Endodermal cell (in vitro differentiated cells): Measurements from ENCODE around the gene COL9A2. TPM values are rescaled to one million over a fixed set of nuclear protein-coding genes. Genes with fewer than 3 reads are reported as not detected.

Source experiments
- DNase-seq: peaks from one replicate; pipeline ENCODE4 v3.0.0-alpha.2; 2017
- H3K27ac ChIP-seq: 2 replicates; pipeline ENCODE4 v1.5.1; 2013; ENCODE audit warnings: mild to moderate bottlenecking, low read depth, low read length, moderate library complexity
- H3K27me3 ChIP-seq: 2 replicates; pipeline ENCODE4 v1.6.1; 2013; ENCODE audit warnings: mild to moderate bottlenecking, low read length, moderate library complexity; ENCODE audit not compliant: insufficient read depth, control insufficient read depth, poor library complexity, severe bottlenecking
- H3K36me3 ChIP-seq: 2 replicates; pipeline ENCODE4 v1.7.0; 2013; ENCODE audit warnings: mild to moderate bottlenecking, low read length, moderate library complexity; ENCODE audit not compliant: control insufficient read depth, insufficient read depth
- H3K4me1 ChIP-seq: one replicate; pipeline ENCODE4 v1.7.0; 2013; ENCODE audit warnings: low read length; ENCODE audit not compliant: control insufficient read depth, insufficient read depth
- H3K4me3 ChIP-seq: 2 replicates; pipeline ENCODE4 v1.5.1; 2013; ENCODE audit warnings: mild to moderate bottlenecking, low read length, moderate library complexity
- H3K9ac ChIP-seq: 2 replicates; pipeline ENCODE4 v1.6.1; 2013; ENCODE audit warnings: mild to moderate bottlenecking, low read length, moderate library complexity; ENCODE audit not compliant: poor library complexity, severe bottlenecking; ENCODE audit errors: extremely low read depth
- H3K9me3 ChIP-seq: 2 replicates; pipeline ENCODE4 v1.6.1; 2013; ENCODE audit warnings: mild to moderate bottlenecking, low read length, moderate library complexity; ENCODE audit not compliant: control insufficient read depth
- H3K27ac Mint-ChIP-seq: 2 replicates; pipeline ENCODE4 v1.8.0; 2020; ENCODE audit warnings: mixed read lengths
- H3K27me3 Mint-ChIP-seq: 2 replicates; pipeline ENCODE4 v1.8.0; 2021; ENCODE audit warnings: mild to moderate bottlenecking, mixed read lengths; ENCODE audit not compliant: insufficient read depth
- H3K36me3 Mint-ChIP-seq: 2 replicates; pipeline ENCODE4 v1.8.0; 2020; ENCODE audit warnings: low read depth, mixed read lengths
- H3K4me1 Mint-ChIP-seq: 2 replicates; pipeline ENCODE4 v1.8.0; 2020; ENCODE audit warnings: mixed read lengths
- H3K4me3 Mint-ChIP-seq: 2 replicates; pipeline ENCODE4 v1.8.0; 2020; ENCODE audit warnings: mild to moderate bottlenecking, moderate library complexity, mixed read lengths
- H3K9me3 Mint-ChIP-seq: 2 replicates; pipeline ENCODE4 v1.8.0; 2020; ENCODE audit warnings: mild to moderate bottlenecking, mixed read lengths
- CTCF ChIP-seq: fragments of 200-600 bp; sonication (generic); conservative IDR thresholded peaks from 2 replicates; pipeline ENCODE4 v1.5.0; 2021; ENCODE audit warnings: antibody characterized with exemption, mild to moderate bottlenecking
- WGBS, 2 experiments: methylation state at CpG; one replicate each; pipeline versions ENCODE4 v1.1.5 to v1.1.7; 2013; ENCODE audit warnings: missing lambda C conversion rate in 2 of 2, mixed read lengths in 1 of 2; ENCODE audit not compliant: insufficient coverage in 1 of 2, insufficient read length in 1 of 2; 5-methylcytosine and 5-hydroxymethylcytosine counted together
- total RNA-seq, 2 donors: library from RNA; stranded (reverse); fragmentation: NEBNext Ultra II Directional in 1 of 2; extraction: Animal tissue kit (Norgen Biotek cat#: 25700) in 1 of 2; gene quantifications; 2 replicates in 1 of 2; 3 replicates in 1 of 2; pipeline ENCODE4 v1.2.1, GENCODE V29; 2021

Gene COL9A2
- total RNA-seq, 2 donors from 2014 or later, result 295 to 470 TPM

- peaks cover 83% of the 10 kb centered on the region for H3K36me3 ChIP-seq
- no peak overlapping the region for H3K27ac ChIP-seq
- H3K4me3 ChIP-seq, result no peak overlapping the region
- Mint-ChIP-seq H3K27ac (no peak overlapping the region), H3K27me3 (no peaks in the 10 kb centered on the region), H3K36me3 (peaks cover 54% of the 10 kb centered on the region), H3K9me3 (no peaks in the 10 kb centered on the region), H3K4me3 (no peak overlapping the region), H3K4me1 (no peaks in the 10 kb centered on the region)
- no peak for DNase-seq
- TF ChIP-seq CTCF, result no peak
- no peak overlapping the region for H3K9ac ChIP-seq
- no peaks in the 10 kb centered on the region for H3K27me3 ChIP-seq
- H3K9me3 ChIP-seq, result no peaks in the 10 kb centered on the region
- H3K4me1 ChIP-seq, result no peaks in the 10 kb centered on the region
Observed at GRCh38 chr1:40265298-40265697, 51.8 kb downstream of the COL9A2 start.

- Mint-ChIP-seq H3K36me3 (peaks cover 50% of the 10 kb centered on the region), H3K27me3 (no peaks in the 10 kb centered on the region), H3K9me3 (no peaks in the 10 kb centered on the region), H3K27ac (no peak overlapping the region), H3K4me3 (no peak overlapping the region), H3K4me1 (no peaks in the 10 kb centered on the region)
- no peaks in the 10 kb centered on the region for H3K27me3 ChIP-seq
- H3K9me3 ChIP-seq, result no peaks in the 10 kb centered on the region
- TF ChIP-seq CTCF, result no peak
- H3K27ac ChIP-seq, result no peak overlapping the region
- H3K9ac ChIP-seq, result no peak overlapping the region
- no peak overlapping the region for H3K4me3 ChIP-seq
- H3K36me3 ChIP-seq, result peaks cover 81% of the 10 kb centered on the region
- DNase-seq, result no peak
- 99 to 100% methylated on average over 2 to 3 of the region's 3 CpGs for WGBS, 2 experiments
- no peaks in the 10 kb centered on the region for H3K4me1 ChIP-seq
Observed at GRCh38 chr1:40264354-40264781, 52.7 kb downstream of the COL9A2 start.

GRCh38 chr1:40258445-40258769 is 58.7 kb downstream of the COL9A2 start:
- no peaks in the 10 kb centered on the region for H3K9me3 ChIP-seq
- H3K4me3 ChIP-seq, result peak overlapping the region; percentile 94
- H3K36me3 ChIP-seq, result peaks cover 38% of the 10 kb centered on the region
- no peaks in the 10 kb centered on the region for H3K27me3 ChIP-seq
- Mint-ChIP-seq H3K4me1 (peaks cover 5% of the 10 kb centered on the region), H3K27ac (peak overlapping the region; percentile 97), H3K27me3 (no peaks in the 10 kb centered on the region), H3K36me3 (peaks cover 32% of the 10 kb centered on the region), H3K9me3 (no peaks in the 10 kb centered on the region), H3K4me3 (peak overlapping the region; percentile 88)
- H3K9ac ChIP-seq, result peak overlapping the region; percentile 54
- no peak for TF ChIP-seq CTCF
- no peak for DNase-seq
- H3K4me1 ChIP-seq, result no peaks in the 10 kb centered on the region
- no peak overlapping the region for H3K27ac ChIP-seq
- 0 to 1% methylated on average over 6 to 10 of the region's 10 CpGs for WGBS, 2 experiments
